Measurements from ENCODE around the gene CORO7. TPM values are rescaled to one million over a fixed set of nuclear protein-coding genes. Genes with fewer than 3 reads are reported as not detected.

The CORO7 gene
- total and polyA plus RNA-seq, 2 donors (not counting 1 experiment from before 2014, with no cell fraction given), result 117 to 230 TPM

DNA sequence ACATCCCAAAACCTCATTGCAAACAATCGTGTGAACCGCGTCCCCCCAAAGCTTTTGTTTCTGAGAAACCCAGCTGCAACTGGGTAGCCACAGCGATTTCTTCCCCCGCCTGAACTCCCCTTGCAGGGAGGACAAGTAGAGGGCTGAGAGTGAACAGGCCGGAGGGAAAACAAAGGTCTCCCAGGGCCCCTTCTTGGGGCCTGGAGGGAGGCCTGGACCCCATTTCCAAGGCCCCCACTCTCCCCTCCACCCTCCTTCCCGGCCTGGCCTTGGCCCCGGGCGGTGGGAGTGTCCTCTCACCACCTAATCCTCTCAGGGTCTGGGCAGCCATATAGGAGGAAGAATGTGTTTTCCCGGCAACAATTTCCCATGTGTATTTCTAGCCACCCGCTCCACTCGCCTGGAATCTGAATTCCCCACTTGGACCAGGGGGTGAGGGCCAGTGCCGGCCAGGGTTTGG, 97.9 kb downstream of the CORO7 start:
- Histone ChIP-seq H3K79me2 (ENCODE audit: control insufficient read depth, insufficient read depth, low read length) (no peaks in the 10 kb centered on the region), H2AFZ (ENCODE audit: insufficient read depth, low read depth, low read length, poor library complexity, severe bottlenecking) (no peak overlapping the region), H3K9me3 (ENCODE audit: control extremely low read depth in 1 of 3, control insufficient read depth in 2 of 3, insufficient read depth in 1 of 3, low read length in 2 of 3) (peaks cover 0 to 12% (median 0%) of the 10 kb centered on the region in 3 donors), H3K36me3 (replicated peaks in 1 of 2; ENCODE audit: control extremely low read depth in 1 of 2, control insufficient read depth in 1 of 2, extremely low read depth in 1 of 2, insufficient read depth in 2 of 2, low read length in 1 of 2) (no peaks in the 10 kb centered on the region), H3K4me1 (ENCODE audit: control insufficient read depth in 2 of 2, insufficient read depth in 2 of 2, low read length in 2 of 2) (peaks cover 30 to 36% of the 10 kb centered on the region in 2 donors), H3K4me3 (ENCODE audit: control extremely low read depth in 1 of 5, extremely low read depth in 1 of 5, insufficient read depth in 1 of 5, low read depth in 2 of 5, low read length in 4 of 5) (no peak overlapping the region), H3K27me3 (replicated peaks in 1 of 4; ENCODE audit: control extremely low read depth in 1 of 4, control insufficient read depth in 3 of 4, insufficient read depth in 4 of 4, low read length in 3 of 4) (peaks cover 0 to 46% (median 21%) of the 10 kb centered on the region in 4 experiments), H3K27ac (ENCODE audit: low read length in 2 of 2) (no peak overlapping the region), H4K20me1 (ENCODE audit: control insufficient read depth, insufficient read depth, low read length, poor library complexity, severe bottlenecking) (no peaks in the 10 kb centered on the region), H3K9ac (ENCODE audit: low read length) (no peak overlapping the region), H3K4me2 (replicated peaks; ENCODE audit: low read depth, low read length, poor library complexity, severe bottlenecking) (no peak overlapping the region)
- H3K9me3 Mint-ChIP-seq (ENCODE audit: insufficient read depth), result no peaks in the 10 kb centered on the region
- TF ChIP-seq CTCF (IDR thresholded peaks at IDR 0.05) (no peak), EZH2 (IDR thresholded peaks at IDR 0.05; ENCODE audit: borderline replicate concordance, insufficient read depth, low read depth, low read length, poor library complexity, severe bottlenecking) (no peak)
- ATAC-seq (ENCODE audit: low read depth) (no peak), DNase-seq (no peak)
- ChIA-PET POLR2A (no interaction called here), CTCF (interaction anchor here (1.0 to 15.7 kb wide), 2 partner anchors 9 to 11 kb away, joined by 6 to 165 read pairs; no protein-coding TSS in a partner anchor)
- peaks cover 11% of the 10 kb centered on the region for H3K27me3 Mint-ChIP-seq
- 98% methylated on average over 8 of the region's 13 CpGs for WGBS (ENCODE audit: insufficient coverage)
- intact Hi-C loops (cut with micrococcal nuclease), result no loop called here
- H3K4me3 Mint-ChIP-seq, result no peak overlapping the region
- H3K27ac Mint-ChIP-seq, result no peak overlapping the region
- H3K4me1 Mint-ChIP-seq, result peaks cover 18% of the 10 kb centered on the region
